IMR-90 (cell line): Measurements from ENCODE around the gene VPS41.
A peak's percentile ranks its signal among the peaks of the same experiment; 100 is the strongest.

Source experiments
- BHLHE40 ChIP-seq: fragments of 150-350 bp; IDR thresholded peaks from 2 replicates; pipeline ENCODE4 v1.6.1; 2016; ENCODE audit warnings: mild to moderate bottlenecking, low read depth, low read length
- CTCF ChIP-seq: conservative IDR thresholded peaks from 2 replicates; pipeline ENCODE4 v1.5.1; 2012; ENCODE audit warnings: mild to moderate bottlenecking, low read depth, low read length, improper control_type of control experiment
- FOS ChIP-seq: fragments of 150-350 bp; IDR thresholded peaks from 2 replicates; pipeline ENCODE4 v1.6.1; 2016; ENCODE audit warnings: low read depth, low read length
- MAZ ChIP-seq: IDR thresholded peaks from 2 replicates; pipeline ENCODE4 v1.6.1; 2012; ENCODE audit warnings: low read depth, mild to moderate bottlenecking, low read length, improper control_type of control experiment, moderate library complexity, borderline replicate concordance
- MXI1 ChIP-seq: IDR thresholded peaks from 2 replicates; pipeline ENCODE4 v1.6.1; 2012; ENCODE audit warnings: low read depth, mild to moderate bottlenecking, low read length, moderate library complexity, borderline replicate concordance
- NFE2L2 ChIP-seq: fragments of 150-350 bp; IDR thresholded peaks from 2 replicates; pipeline ENCODE4 v1.6.1; 2016; ENCODE audit warnings: low read depth, mild to moderate bottlenecking, low read length
- POLR2A ChIP-seq: IDR thresholded peaks from 2 replicates; pipeline ENCODE4 v1.6.1; 2012; ENCODE audit warnings: mild to moderate bottlenecking, low read depth, low read length
- USF2 ChIP-seq: fragments of 150-350 bp; IDR thresholded peaks from 2 replicates; pipeline ENCODE4 v1.6.1; 2017; ENCODE audit warnings: mild to moderate bottlenecking, antibody characterized with exemption, low read length, low read depth

- TF ChIP-seq CTCF: no peak
- TF ChIP-seq NFE2L2: no peak
- peak; percentile 94 for TF ChIP-seq USF2
- no peak for TF ChIP-seq BHLHE40
- TF ChIP-seq POLR2A: no peak
- no peak for TF ChIP-seq MAZ
- TF ChIP-seq FOS: no peak
- TF ChIP-seq MXI1: peak; percentile 33; the same call in 1 of the 2 replicates
These were observed at the start of gene VPS41 for GRCh38 chr7:38908759-38909335.
